Esophagus squamous epithelium (tissue), 5 donors: ENCODE measurements around the gene SEMA6B. TPM values are rescaled to one million over a fixed set of nuclear protein-coding genes. Genes with fewer than 3 reads are reported as not detected.

Experiments used
- DNase-seq: peaks from one replicate; lab custom pipeline; 2025; lab: John Stamatoyannopoulos, UW
- H3K27ac ChIP-seq, 4 donors: fragments of 200-600 bp; sonication (generic); one replicate each; pipeline ENCODE4 v1.5.1; 2016 to 2019; ENCODE audit warnings: mild to moderate bottlenecking in 1 of 4
- H3K27me3 ChIP-seq, 4 donors: fragments of 200-600 bp; sonication (generic); 1 replicate in 3 of 4; 2 replicates in 1 of 4; pipeline versions ENCODE4 v1.5.1 to v1.6.0; 2017 to 2021; ENCODE audit warnings: antibody characterized with exemption in 1 of 4
- H3K36me3 ChIP-seq, 3 donors: fragments of 200-600 bp; sonication (generic); one replicate each; pipeline ENCODE4 v1.5.1; 2016 to 2019
- H3K4me1 ChIP-seq, 3 donors: fragments of 200-600 bp; sonication (generic); one replicate each; pipeline ENCODE4 v1.5.1; 2017 to 2019
- H3K4me3 ChIP-seq, 4 donors: fragments of 200-600 bp; sonication (generic); 1 replicate in 3 of 4; 2 replicates in 1 of 4; pipeline ENCODE4 v1.5.1; 2016 to 2019; ENCODE audit warnings: mild to moderate bottlenecking in 2 of 4, moderate library complexity in 1 of 4
- H3K9me3 ChIP-seq, 3 donors: fragments of 200-600 bp; sonication (generic); one replicate each; pipeline ENCODE4 v1.5.1; 2016 to 2019
- CTCF ChIP-seq, 6 experiments: fragments of 450-650 bp in 4 of 6; fragments of 200-600 bp in 2 of 6; sonication (generic) in 2 of 6; IDR thresholded peaks; one replicate each; pipeline ENCODE4 v1.5.1; 2016 to 2019; ENCODE audit warnings: antibody characterized with exemption in 6 of 6, mild to moderate bottlenecking in 4 of 6, moderate library complexity in 4 of 6
- POLR2A ChIP-seq, 4 donors: fragments of 450-650 bp; IDR thresholded peaks; one replicate each; pipeline ENCODE4 v1.6.1; 2017; ENCODE audit warnings: antibody characterized with exemption in 4 of 4, mild to moderate bottlenecking in 4 of 4, moderate library complexity in 3 of 4
- WGBS, 2 donors: methylation state at CpG; one replicate each; pipeline ENCODE4 v1.1.5; 2018; 5-methylcytosine and 5-hydroxymethylcytosine counted together
- intact Hi-C: fragments of 100-400 bp; cut with DNase I; formaldehyde crosslinking; loops from one replicate; pipeline ENCODE4 v1.15.0; 2022
- total RNA-seq, 4 donors: library from RNA; depleted of rRNA; stranded (reverse); fragments of >200 nt; gene quantifications; one replicate each; pipeline ENCODE4 v1.1.0, GENCODE V29; 2016
- donor health status: DM: yes; HTN: yes; CAD: no.

Gene SEMA6B
- total RNA-seq, 4 donors from 2014 or later: 0.61 to 4.3 (median 1.8) TPM

DNA sequence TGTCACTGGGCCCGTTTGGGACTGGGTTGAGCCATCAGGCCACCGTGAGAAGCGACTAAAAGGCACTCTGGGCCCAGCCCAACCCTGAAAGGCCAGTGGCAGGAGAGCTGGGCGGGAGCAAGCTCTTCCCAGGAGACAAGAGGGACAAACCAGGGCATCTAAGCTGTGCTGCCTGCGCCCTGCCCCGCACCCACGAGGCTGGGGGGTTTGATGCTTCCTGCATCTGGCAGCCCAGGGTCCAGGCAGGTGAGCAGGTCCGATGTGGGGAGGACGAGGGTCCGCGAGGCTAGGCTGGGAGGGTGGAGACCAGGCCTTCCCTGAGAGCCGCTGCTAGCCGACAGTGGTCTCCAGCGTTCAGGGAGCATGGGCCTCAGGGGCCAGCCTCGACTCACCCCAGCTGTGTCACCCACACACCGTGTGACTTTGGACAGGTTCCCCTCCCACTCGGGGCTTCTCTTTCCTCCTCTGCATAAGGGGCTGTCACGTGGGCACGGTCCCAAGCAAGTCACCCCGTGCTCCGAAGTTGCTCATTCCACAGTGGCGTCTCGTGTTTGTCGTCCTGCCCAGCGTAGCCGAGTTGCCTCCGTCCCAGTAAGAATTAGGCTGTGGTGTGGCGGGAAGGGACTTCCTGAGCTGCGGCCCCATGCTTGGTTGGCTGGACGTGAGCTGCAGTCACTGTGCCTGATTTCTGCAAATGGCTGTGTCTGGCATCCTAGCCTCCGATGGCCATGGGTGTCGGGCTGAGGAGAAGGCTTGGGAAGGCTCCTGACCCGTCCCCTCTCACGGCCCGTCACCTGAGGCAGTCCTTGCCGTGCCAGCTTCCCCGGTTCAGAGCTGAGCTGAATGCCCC, 57.0 kb downstream of the SEMA6B start:
- WGBS, 2 donors: 73% methylated on average over 20 of the region's 37 CpGs; no CpG with 5 or more reads in 1 of the 2 donors
- no peak for DNase-seq
- no peaks in the 10 kb centered on the region for H3K27me3 ChIP-seq
- no peak overlapping the region for H3K27ac ChIP-seq
- no peaks in the 10 kb centered on the region for H3K9me3 ChIP-seq
- no peaks in the 10 kb centered on the region for H3K4me1 ChIP-seq
- peaks cover 19 to 86% (median 51%) of the 10 kb centered on the region in 3 donors for H3K36me3 ChIP-seq
- intact Hi-C loops: no loop called here
- no peak overlapping the region for H3K4me3 ChIP-seq
- TF ChIP-seq CTCF (IDR thresholded peaks at IDR 0.05) (no peak), POLR2A (IDR thresholded peaks at IDR 0.05) (no peak)

GRCh38 chr19:4501691-4502090, 57.8 kb downstream of the SEMA6B start:
- WGBS, 2 donors: 85 to 92% methylated on average over 2 to 9 of the region's 25 CpGs
- intact Hi-C loops: no loop called here
- no peaks in the 10 kb centered on the region for H3K9me3 ChIP-seq
- H3K4me3 ChIP-seq: no peak overlapping the region
- DNase-seq: no peak
- no peaks in the 10 kb centered on the region for H3K4me1 ChIP-seq
- TF ChIP-seq POLR2A (IDR thresholded peaks at IDR 0.05) (no peak), CTCF (IDR thresholded peaks at IDR 0.05) (no peak)
- H3K27me3 ChIP-seq: no peaks in the 10 kb centered on the region
- no peak overlapping the region for H3K27ac ChIP-seq
- H3K36me3 ChIP-seq: peaks cover 19 to 94% (median 51%) of the 10 kb centered on the region in 3 donors

- no peak for TF ChIP-seq POLR2A (IDR thresholded peaks at IDR 0.05)
- no peak for TF ChIP-seq CTCF (IDR thresholded peaks at IDR 0.05)
- intact Hi-C loops: no loop called here
- DNase-seq: no peak
- peaks cover 25 to 98% (median 51%) of the 10 kb centered on the region in 3 donors for H3K36me3 ChIP-seq
- no peak overlapping the region for H3K4me3 ChIP-seq
- H3K9me3 ChIP-seq: no peaks in the 10 kb centered on the region
- H3K27me3 ChIP-seq: no peaks in the 10 kb centered on the region
- 97% methylated on average over 5 of the region's 29 CpGs; no CpG with 5 or more reads in 1 of the 2 donors for WGBS, 2 donors
- no peaks in the 10 kb centered on the region for H3K4me1 ChIP-seq
- no peak overlapping the region for H3K27ac ChIP-seq
These were observed 58.5 kb downstream of the SEMA6B start for GRCh38 chr19:4500841-4501591.

DNA sequence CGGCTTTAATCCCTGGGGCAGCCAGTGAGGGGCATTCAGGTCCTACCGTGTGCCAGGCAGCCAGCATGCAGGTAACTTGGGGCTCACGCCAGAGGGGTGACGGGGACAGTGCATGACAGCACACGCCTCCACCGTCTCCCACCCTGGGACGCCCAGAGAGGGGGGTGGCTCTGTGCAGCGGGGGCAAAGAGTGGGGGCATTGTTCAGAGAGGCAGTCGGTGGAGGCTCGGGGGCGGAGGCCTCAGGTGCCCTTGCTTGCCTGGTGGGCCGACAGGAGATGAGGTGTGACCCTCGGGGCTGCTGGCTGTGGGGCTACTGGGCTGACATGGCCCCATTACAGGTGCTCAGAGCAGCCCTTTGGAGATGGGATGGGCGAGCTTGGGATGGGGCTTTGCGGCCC, 59.6 kb downstream of the SEMA6B start:
- DNase-seq: no peak
- WGBS, 2 donors: 85 to 100% methylated on average over 1 to 7 of the region's 15 CpGs
- H3K36me3 ChIP-seq: peaks cover 31 to 98% (median 51%) of the 10 kb centered on the region in 3 donors

More for the DNA sequence above, 59.6 kb downstream of the SEMA6B start:
- Histone ChIP-seq H3K4me1 (no peaks in the 10 kb centered on the region), H3K9me3 (no peaks in the 10 kb centered on the region), H3K4me3 (no peak overlapping the region), H3K27ac (no peak overlapping the region), H3K27me3 (no peaks in the 10 kb centered on the region)
- no peak for TF ChIP-seq CTCF (IDR thresholded peaks at IDR 0.05)
- no peak for TF ChIP-seq POLR2A (IDR thresholded peaks at IDR 0.05)
- intact Hi-C loops: no loop called here
